ENCODE data around the gene PBLD. TPM values are rescaled to one million over a fixed set of nuclear protein-coding genes. Genes with fewer than 3 reads are reported as not detected.

Gene PBLD
- polyA plus RNA-seq, 3 donors, result 1.5 to 3.4 (median 2.5) TPM

- 71% methylated on average over 1 of the region's 3 CpGs for WGBS (ENCODE audit: insufficient coverage)
- Histone ChIP-seq H3K4me2 (replicated peaks; ENCODE audit: extremely low read depth, low read length, poor library complexity, severe bottlenecking) (peak overlapping the region; percentile 63), H3K27ac (ENCODE audit: low read depth in 1 of 2, low read length in 2 of 2) (peak overlapping the region; percentile 22 to 77), H4K20me1 (ENCODE audit: insufficient read depth, low read length) (no peaks in the 10 kb centered on the region), H3K9ac (ENCODE audit: insufficient read depth, low read length, poor library complexity, severe bottlenecking) (no peak overlapping the region), H3K27me3 (ENCODE audit: control insufficient read depth in 2 of 2, insufficient read depth in 2 of 2, low read length in 2 of 2) (no peaks in the 10 kb centered on the region), H3K4me1 (ENCODE audit: control insufficient read depth in 1 of 2, insufficient read depth in 2 of 2, low read length in 2 of 2) (peaks cover 25 to 26% of the 10 kb centered on the region in 2 donors), H3K36me3 (replicated peaks in 1 of 2; ENCODE audit: control insufficient read depth in 1 of 2, insufficient read depth in 2 of 2, low read length in 2 of 2) (no peaks in the 10 kb centered on the region), H3K9me3 (replicated peaks in 1 of 2; ENCODE audit: control insufficient read depth in 1 of 2, insufficient read depth in 1 of 2, low read length in 2 of 2) (no peaks in the 10 kb centered on the region), H3K79me2 (ENCODE audit: insufficient read depth, low read length) (no peaks in the 10 kb centered on the region), H2AFZ (ENCODE audit: insufficient read depth, low read depth, low read length, poor library complexity, severe bottlenecking) (peak overlapping the region; percentile 68), H3K4me3 (replicated peaks in 1 of 3; ENCODE audit: low read depth in 2 of 3, low read length in 3 of 3) (peak overlapping the region in 1 of 3 experiments; percentile 20)
- TF ChIP-seq CTCF (IDR thresholded peaks at IDR 0.05), result no peak
- intact Hi-C loops (cut with micrococcal nuclease), result loop anchor here (5.0 kb wide), 1 partner anchor 89 kb away; no protein-coding TSS in a partner anchor
- peak overlapping the region; percentile 12 to 65 for H3K4me3 Mint-ChIP-seq
- peak in 1 of 3 donors; percentile 12 for DNase-seq
- no peaks in the 10 kb centered on the region for H3K9me3 Mint-ChIP-seq
- H3K27ac Mint-ChIP-seq, result peak overlapping the region in 6 of 7 donors; percentile 46 to 88 (median 86)
- H3K36me3 Mint-ChIP-seq, result peaks cover 0 to 2% of the 10 kb centered on the region in 2 donors
- H3K27me3 Mint-ChIP-seq (ENCODE audit: low read depth in 3 of 3), result peaks cover 0 to 2% (median 0%) of the 10 kb centered on the region in 3 donors
- H3K4me1 Mint-ChIP-seq, result peaks cover 24% of the 10 kb centered on the region
Observed at GRCh38 chr10:68301301-68301700, 31.4 kb downstream of the PBLD start.

- no peak overlapping the region for H3K4me2 ChIP-seq (replicated peaks; ENCODE audit: extremely low read depth, low read length, poor library complexity, severe bottlenecking)
- peak overlapping the region in 1 of 7 donors; percentile 1 for H3K27ac Mint-ChIP-seq
- H3K27me3 Mint-ChIP-seq (ENCODE audit: low read depth in 3 of 3), result peaks cover 0 to 2% (median 2%) of the 10 kb centered on the region in 3 donors
- H3K9ac ChIP-seq (ENCODE audit: insufficient read depth, low read length, poor library complexity, severe bottlenecking), result no peak overlapping the region
- H3K9me3 Mint-ChIP-seq, result no peaks in the 10 kb centered on the region
- no peaks in the 10 kb centered on the region for H3K79me2 ChIP-seq (ENCODE audit: insufficient read depth, low read length)
- H4K20me1 ChIP-seq (ENCODE audit: insufficient read depth, low read length), result no peaks in the 10 kb centered on the region
- H2AFZ ChIP-seq (ENCODE audit: insufficient read depth, low read depth, low read length, poor library complexity, severe bottlenecking), result no peak overlapping the region
- no peak for TF ChIP-seq CTCF (IDR thresholded peaks at IDR 0.05)
- H3K36me3 Mint-ChIP-seq, result peaks cover 0 to 2% of the 10 kb centered on the region in 2 donors
- intact Hi-C loops (cut with micrococcal nuclease), result no loop called here
- no peak for DNase-seq
- H3K27me3 ChIP-seq (ENCODE audit: control insufficient read depth in 2 of 2, insufficient read depth in 2 of 2, low read length in 2 of 2), result no peaks in the 10 kb centered on the region
- peaks cover 23% of the 10 kb centered on the region for H3K4me1 Mint-ChIP-seq
- H3K4me1 ChIP-seq (ENCODE audit: control insufficient read depth in 1 of 2, insufficient read depth in 2 of 2, low read length in 2 of 2), result peaks cover 23 to 24% of the 10 kb centered on the region in 2 donors
- H3K4me3 ChIP-seq (replicated peaks in 1 of 3; ENCODE audit: low read depth in 2 of 3, low read length in 3 of 3), result no peak overlapping the region
- H3K36me3 ChIP-seq (replicated peaks in 1 of 2; ENCODE audit: control insufficient read depth in 1 of 2, insufficient read depth in 2 of 2, low read length in 2 of 2), result no peaks in the 10 kb centered on the region
- H3K27ac ChIP-seq (ENCODE audit: low read depth in 1 of 2, low read length in 2 of 2), result no peak overlapping the region
- WGBS (ENCODE audit: insufficient coverage), result 87% methylated on average over 5 of the region's 9 CpGs
- no peaks in the 10 kb centered on the region for H3K9me3 ChIP-seq (replicated peaks in 1 of 2; ENCODE audit: control insufficient read depth in 1 of 2, insufficient read depth in 1 of 2, low read length in 2 of 2)
- no peak overlapping the region for H3K4me3 Mint-ChIP-seq
Observed at GRCh38 chr10:68296843-68297663, 35.7 kb downstream of the PBLD start.
